ENCODE data around the gene SFXN5.

The SFXN5 gene

GRCh38 chr2:73078457-73079411 lies 7.2 kb upstream of the SFXN5 start:
- no peaks in the 10 kb centered on the region for H3K27me3 ChIP-seq (ENCODE audit: control insufficient read depth in 1 of 2, insufficient read depth in 2 of 2, low read length in 2 of 2)
- H3K4me3 ChIP-seq (ENCODE audit: low read depth in 1 of 2, low read length in 2 of 2): no peak overlapping the region
- H3K9me3 ChIP-seq (ENCODE audit: control insufficient read depth in 1 of 2, low read length in 2 of 2): no peaks in the 10 kb centered on the region
- no peak overlapping the region for H3K27ac ChIP-seq (ENCODE audit: low read depth, low read length)
- H3K9ac ChIP-seq (ENCODE audit: low read depth in 1 of 2, low read length in 2 of 2): no peak overlapping the region
- H3K4me1 ChIP-seq (ENCODE audit: control insufficient read depth in 1 of 2, insufficient read depth in 2 of 2, low read length in 2 of 2): no peaks in the 10 kb centered on the region
- no peaks in the 10 kb centered on the region for H3K36me3 ChIP-seq (ENCODE audit: control insufficient read depth in 1 of 2, insufficient read depth in 2 of 2, low read length in 2 of 2)

- Histone ChIP-seq H3K27me3 (ENCODE audit: control insufficient read depth in 1 of 2, insufficient read depth in 2 of 2, low read length in 2 of 2) (no peaks in the 10 kb centered on the region), H3K4me3 (ENCODE audit: low read depth in 1 of 2, low read length in 2 of 2) (no peak overlapping the region), H3K9ac (ENCODE audit: low read depth in 1 of 2, low read length in 2 of 2) (no peak overlapping the region), H3K4me1 (ENCODE audit: control insufficient read depth in 1 of 2, insufficient read depth in 2 of 2, low read length in 2 of 2) (peaks cover 0 to 2% of the 10 kb centered on the region in 2 donors), H3K27ac (ENCODE audit: low read depth, low read length) (no peak overlapping the region), H3K9me3 (ENCODE audit: control insufficient read depth in 1 of 2, low read length in 2 of 2) (no peaks in the 10 kb centered on the region), H3K36me3 (ENCODE audit: control insufficient read depth in 1 of 2, insufficient read depth in 2 of 2, low read length in 2 of 2) (no peaks in the 10 kb centered on the region)
These were observed 5.9 kb upstream of the SFXN5 start for GRCh38 chr2:73077424-73077795.

GRCh38 chr2:73076701-73077423 lies 5.3 kb upstream of the SFXN5 start:
- Histone ChIP-seq H3K9me3 (ENCODE audit: control insufficient read depth in 1 of 2, low read length in 2 of 2) (no peaks in the 10 kb centered on the region), H3K27me3 (ENCODE audit: control insufficient read depth in 1 of 2, insufficient read depth in 2 of 2, low read length in 2 of 2) (no peaks in the 10 kb centered on the region), H3K4me3 (ENCODE audit: low read depth in 1 of 2, low read length in 2 of 2) (no peak overlapping the region), H3K4me1 (ENCODE audit: control insufficient read depth in 1 of 2, insufficient read depth in 2 of 2, low read length in 2 of 2) (peaks cover 0 to 8% of the 10 kb centered on the region in 2 donors), H3K9ac (ENCODE audit: low read depth in 1 of 2, low read length in 2 of 2) (no peak overlapping the region), H3K36me3 (ENCODE audit: control insufficient read depth in 1 of 2, insufficient read depth in 2 of 2, low read length in 2 of 2) (no peaks in the 10 kb centered on the region), H3K27ac (ENCODE audit: low read depth, low read length) (no peak overlapping the region)

GRCh38 chr2:73075477-73076373 lies 4.2 kb upstream of the SFXN5 start:
- H3K36me3 ChIP-seq (ENCODE audit: control insufficient read depth in 1 of 2, insufficient read depth in 2 of 2, low read length in 2 of 2): no peaks in the 10 kb centered on the region
- H3K4me3 ChIP-seq (ENCODE audit: low read depth in 1 of 2, low read length in 2 of 2): no peak overlapping the region
- no peaks in the 10 kb centered on the region for H3K9me3 ChIP-seq (ENCODE audit: control insufficient read depth in 1 of 2, low read length in 2 of 2)
- no peak overlapping the region for H3K27ac ChIP-seq (ENCODE audit: low read depth, low read length)
- no peaks in the 10 kb centered on the region for H3K27me3 ChIP-seq (ENCODE audit: control insufficient read depth in 1 of 2, insufficient read depth in 2 of 2, low read length in 2 of 2)
- peaks cover 0 to 10% of the 10 kb centered on the region in 2 donors for H3K4me1 ChIP-seq (ENCODE audit: control insufficient read depth in 1 of 2, insufficient read depth in 2 of 2, low read length in 2 of 2)
- H3K9ac ChIP-seq (ENCODE audit: low read depth in 1 of 2, low read length in 2 of 2): no peak overlapping the region

GRCh38 chr2:73074110-73075069 lies 2.9 kb upstream of the SFXN5 start:
- Histone ChIP-seq H3K9ac (ENCODE audit: low read depth in 1 of 2, low read length in 2 of 2) (no peak overlapping the region), H3K4me1 (ENCODE audit: control insufficient read depth in 1 of 2, insufficient read depth in 2 of 2, low read length in 2 of 2) (peaks cover 8 to 19% of the 10 kb centered on the region in 2 donors), H3K4me3 (ENCODE audit: low read depth in 1 of 2, low read length in 2 of 2) (no peak overlapping the region), H3K36me3 (ENCODE audit: control insufficient read depth in 1 of 2, insufficient read depth in 2 of 2, low read length in 2 of 2) (no peaks in the 10 kb centered on the region), H3K27me3 (ENCODE audit: control insufficient read depth in 1 of 2, insufficient read depth in 2 of 2, low read length in 2 of 2) (no peaks in the 10 kb centered on the region), H3K9me3 (ENCODE audit: control insufficient read depth in 1 of 2, low read length in 2 of 2) (no peaks in the 10 kb centered on the region), H3K27ac (ENCODE audit: low read depth, low read length) (no peak overlapping the region)

- no peaks in the 10 kb centered on the region for H3K9me3 ChIP-seq (ENCODE audit: control insufficient read depth in 1 of 2, low read length in 2 of 2)
- H3K4me1 ChIP-seq (ENCODE audit: control insufficient read depth in 1 of 2, insufficient read depth in 2 of 2, low read length in 2 of 2): peaks cover 16 to 24% of the 10 kb centered on the region in 2 donors
- H3K4me3 ChIP-seq (ENCODE audit: low read depth in 1 of 2, low read length in 2 of 2): peak overlapping the region; percentile 85 to 90
- H3K27ac ChIP-seq (ENCODE audit: low read depth, low read length): no peak overlapping the region
- H3K9ac ChIP-seq (ENCODE audit: low read depth in 1 of 2, low read length in 2 of 2): peak overlapping the region; percentile 70 to 89
- no peaks in the 10 kb centered on the region for H3K36me3 ChIP-seq (ENCODE audit: control insufficient read depth in 1 of 2, insufficient read depth in 2 of 2, low read length in 2 of 2)
- H3K27me3 ChIP-seq (ENCODE audit: control insufficient read depth in 1 of 2, insufficient read depth in 2 of 2, low read length in 2 of 2): no peaks in the 10 kb centered on the region
These were observed 904 bp upstream of the SFXN5 start for GRCh38 chr2:73072416-73072815.

GRCh38 chr2:73072129-73072395 lies 550 bp upstream of the SFXN5 start:
- no peaks in the 10 kb centered on the region for H3K27me3 ChIP-seq (ENCODE audit: control insufficient read depth in 1 of 2, insufficient read depth in 2 of 2, low read length in 2 of 2)
- H3K9me3 ChIP-seq (ENCODE audit: control insufficient read depth in 1 of 2, low read length in 2 of 2): no peaks in the 10 kb centered on the region
- H3K27ac ChIP-seq (ENCODE audit: low read depth, low read length): peak overlapping the region; percentile 90
- peak overlapping the region; percentile 85 to 90 for H3K4me3 ChIP-seq (ENCODE audit: low read depth in 1 of 2, low read length in 2 of 2)
- no peaks in the 10 kb centered on the region for H3K36me3 ChIP-seq (ENCODE audit: control insufficient read depth in 1 of 2, insufficient read depth in 2 of 2, low read length in 2 of 2)
- peaks cover 16 to 24% of the 10 kb centered on the region in 2 donors for H3K4me1 ChIP-seq (ENCODE audit: control insufficient read depth in 1 of 2, insufficient read depth in 2 of 2, low read length in 2 of 2)
- H3K9ac ChIP-seq (ENCODE audit: low read depth in 1 of 2, low read length in 2 of 2): peak overlapping the region; percentile 70 to 89

GRCh38 chr2:73070643-73071359 lies 711 bp downstream of the SFXN5 start:
- Histone ChIP-seq H3K27ac (ENCODE audit: low read depth, low read length) (peak overlapping the region; percentile 78), H3K4me1 (ENCODE audit: control insufficient read depth in 1 of 2, insufficient read depth in 2 of 2, low read length in 2 of 2) (peaks cover 16 to 24% of the 10 kb centered on the region in 2 donors), H3K27me3 (ENCODE audit: control insufficient read depth in 1 of 2, insufficient read depth in 2 of 2, low read length in 2 of 2) (no peaks in the 10 kb centered on the region), H3K4me3 (ENCODE audit: low read depth in 1 of 2, low read length in 2 of 2) (peak overlapping the region; percentile 85 to 90), H3K9me3 (ENCODE audit: control insufficient read depth in 1 of 2, low read length in 2 of 2) (no peaks in the 10 kb centered on the region), H3K36me3 (ENCODE audit: control insufficient read depth in 1 of 2, insufficient read depth in 2 of 2, low read length in 2 of 2) (no peaks in the 10 kb centered on the region), H3K9ac (ENCODE audit: low read depth in 1 of 2, low read length in 2 of 2) (peak overlapping the region; percentile 70 to 84)
